Activated T-helper 1 cell treated with anti-CD3 and anti-CD28 coated beads, Interleukin-12 subunit alpha, Interleukin-12 subunit beta, Interleukin-2, Interleukin-4 antibody, amounts not matched to agents 30 ng/mL and 10 ng/mL and 1 ng/mL, durations not matched to agents 14 hours and 24 hours and 36 hours (primary cell): Measurements from ENCODE around the gene DDX1. TPM values are rescaled to one million over a fixed set of nuclear protein-coding genes. Genes with fewer than 3 reads are reported as not detected.

Source experiments
- DNase-seq: peaks from one replicate; pipeline ENCODE4 v3.0.0; 2021; ENCODE audit warnings: low spot score
- H3K27ac Mint-ChIP-seq: one replicate; pipeline ENCODE4 v1.8.0; 2021; ENCODE audit warnings: mild to moderate bottlenecking, mixed read lengths
- H3K27me3 Mint-ChIP-seq: one replicate; pipeline ENCODE4 v1.8.0; 2022; ENCODE audit warnings: mild to moderate bottlenecking, moderate library complexity, mixed read lengths; ENCODE audit not compliant: insufficient read depth
- H3K36me3 Mint-ChIP-seq: one replicate; pipeline ENCODE4 v1.8.0; 2021; ENCODE audit warnings: low read depth, mixed read lengths
- H3K4me1 Mint-ChIP-seq: one replicate; pipeline ENCODE4 v1.8.0; 2021; ENCODE audit warnings: low read depth, mixed read lengths
- H3K4me3 Mint-ChIP-seq: one replicate; pipeline ENCODE4 v1.8.0; 2021; ENCODE audit warnings: mild to moderate bottlenecking, moderate library complexity, mixed read lengths
- H3K9me3 Mint-ChIP-seq: one replicate; pipeline ENCODE4 v1.8.0; 2021; ENCODE audit warnings: mixed read lengths
- intact Hi-C: fragments of 100-400 bp; cut with micrococcal nuclease; formaldehyde crosslinking; loops from one replicate; pipeline ENCODE4 v1.15.1; 2024
- total RNA-seq: library from RNA; stranded (reverse); gene quantifications from 2 replicates; pipeline ENCODE4 v1.2.3, GENCODE V29; 2022

The DDX1 gene
- total RNA-seq, 1 donor from 2014 or later, result 104 TPM

DNA sequence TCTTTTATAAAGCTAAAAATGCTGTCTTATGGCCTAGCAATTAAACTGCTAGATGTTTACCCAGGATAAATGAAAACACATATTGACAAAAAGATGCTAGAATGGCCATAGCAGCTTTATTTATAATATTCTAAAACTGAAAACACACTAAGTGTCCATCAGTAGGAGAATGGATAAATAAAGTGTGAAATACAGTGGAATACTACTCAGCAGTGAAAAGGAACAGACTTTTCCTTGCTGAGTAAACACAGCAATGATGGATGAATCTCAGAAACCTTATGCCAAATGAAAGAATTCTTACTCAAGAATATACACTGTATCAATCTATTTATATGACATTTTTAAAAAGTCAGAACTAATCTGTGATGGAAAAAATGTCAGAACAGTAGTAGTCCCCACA, 33.2 kb downstream of the DDX1 start:
- intact Hi-C loops, result loop anchor here (5.0 kb wide), 1 partner anchor 33 kb away; the partner anchor contains the start of gene DDX1
- no peaks in the 10 kb centered on the region for H3K27me3 Mint-ChIP-seq

DNA sequence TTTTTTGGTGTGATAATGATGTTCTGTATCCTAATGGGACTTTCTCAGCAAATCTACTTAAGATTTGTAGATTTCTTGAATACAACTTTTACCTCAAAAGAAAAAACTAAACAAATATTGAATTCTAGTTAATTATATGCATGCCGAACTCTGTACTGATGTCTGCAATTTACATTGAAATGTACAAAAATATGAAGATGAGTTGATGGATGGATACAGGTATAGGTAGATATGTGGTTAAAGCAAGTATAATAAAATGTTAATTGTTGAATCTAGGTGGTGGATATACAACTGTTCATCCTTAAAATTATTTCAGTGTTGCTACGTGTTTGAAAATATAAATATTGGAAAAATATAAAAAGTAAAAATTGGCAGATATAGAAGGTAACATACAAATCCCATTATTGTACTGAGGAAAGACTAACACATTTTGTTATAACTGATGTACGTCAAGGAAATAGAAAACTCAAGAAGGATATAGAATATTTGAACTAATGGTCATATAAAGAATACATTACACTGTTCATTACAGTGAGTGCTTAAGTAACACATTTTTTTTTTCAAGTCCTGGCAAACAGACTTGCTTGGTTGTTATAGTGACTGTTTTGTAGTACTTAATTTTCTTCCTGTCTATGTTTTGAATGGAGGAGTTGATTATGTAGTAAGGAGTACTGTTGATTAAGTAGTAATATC, 33.8 kb downstream of the DDX1 start:
- Mint-ChIP-seq H3K4me3 (no peak overlapping the region), H3K27ac (no peak overlapping the region), H3K27me3 (no peaks in the 10 kb centered on the region), H3K9me3 (peaks cover 16% of the 10 kb centered on the region), H3K36me3 (peaks cover 65% of the 10 kb centered on the region), H3K4me1 (no peaks in the 10 kb centered on the region)
- DNase-seq, result no peak
- intact Hi-C loops, result loop anchor here (5.0 kb wide), 1 partner anchor 33 kb away; the partner anchor contains the start of gene DDX1

More for the DNA sequence above, 33.2 kb downstream of the DDX1 start:
- Mint-ChIP-seq H3K4me1 (no peaks in the 10 kb centered on the region), H3K36me3 (peaks cover 62% of the 10 kb centered on the region), H3K4me3 (no peak overlapping the region), H3K27ac (no peak overlapping the region), H3K9me3 (peaks cover 16% of the 10 kb centered on the region)
- no peak for DNase-seq

- Mint-ChIP-seq H3K36me3 (peaks cover 66% of the 10 kb centered on the region), H3K27ac (no peak overlapping the region), H3K27me3 (no peaks in the 10 kb centered on the region), H3K9me3 (peaks cover 16% of the 10 kb centered on the region), H3K4me1 (no peaks in the 10 kb centered on the region), H3K4me3 (no peak overlapping the region)
- no peak for DNase-seq
- intact Hi-C loops, result loop anchor here (5.0 kb wide), 1 partner anchor 34 kb away; the partner anchor contains the start of gene DDX1
Measured at GRCh38 chr2:15626126-15626525, 34.5 kb downstream of the DDX1 start.

DNA sequence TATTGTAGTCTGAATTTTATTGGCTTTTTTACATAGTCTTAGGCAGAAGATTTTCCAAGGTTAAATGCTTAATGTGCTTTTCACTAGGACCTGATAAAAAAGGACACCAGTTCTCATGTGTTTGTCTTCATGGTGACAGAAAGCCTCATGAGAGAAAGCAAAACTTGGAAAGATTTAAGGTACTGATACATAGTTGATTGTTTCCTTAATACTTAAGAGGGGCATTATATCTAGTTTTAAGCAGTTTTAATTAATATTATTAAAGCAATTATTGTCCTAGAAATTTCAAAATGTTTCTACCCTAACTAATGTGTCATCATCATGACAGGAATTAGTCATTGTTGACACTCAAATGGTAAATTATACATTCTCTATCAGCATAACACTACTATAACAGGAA, 35.3 kb downstream of the DDX1 start:
- Mint-ChIP-seq H3K9me3 (peaks cover 16% of the 10 kb centered on the region), H3K4me1 (no peaks in the 10 kb centered on the region), H3K27ac (no peak overlapping the region), H3K36me3 (peaks cover 69% of the 10 kb centered on the region), H3K27me3 (no peaks in the 10 kb centered on the region), H3K4me3 (no peak overlapping the region)
- intact Hi-C loops, result loop anchor here (5.0 kb wide), 1 partner anchor 35 kb away; the partner anchor contains the start of gene DDX1
- DNase-seq, result no peak

- Mint-ChIP-seq H3K4me3 (no peak overlapping the region), H3K27ac (no peak overlapping the region), H3K4me1 (no peaks in the 10 kb centered on the region), H3K27me3 (no peaks in the 10 kb centered on the region), H3K36me3 (peaks cover 71% of the 10 kb centered on the region), H3K9me3 (peaks cover 16% of the 10 kb centered on the region)
- intact Hi-C loops, result loop anchor here (5.0 kb wide), 1 partner anchor 36 kb away; the partner anchor contains the start of gene DDX1
- no peak for DNase-seq
Measured at GRCh38 chr2:15627817-15628684, 36.4 kb downstream of the DDX1 start.

DNA sequence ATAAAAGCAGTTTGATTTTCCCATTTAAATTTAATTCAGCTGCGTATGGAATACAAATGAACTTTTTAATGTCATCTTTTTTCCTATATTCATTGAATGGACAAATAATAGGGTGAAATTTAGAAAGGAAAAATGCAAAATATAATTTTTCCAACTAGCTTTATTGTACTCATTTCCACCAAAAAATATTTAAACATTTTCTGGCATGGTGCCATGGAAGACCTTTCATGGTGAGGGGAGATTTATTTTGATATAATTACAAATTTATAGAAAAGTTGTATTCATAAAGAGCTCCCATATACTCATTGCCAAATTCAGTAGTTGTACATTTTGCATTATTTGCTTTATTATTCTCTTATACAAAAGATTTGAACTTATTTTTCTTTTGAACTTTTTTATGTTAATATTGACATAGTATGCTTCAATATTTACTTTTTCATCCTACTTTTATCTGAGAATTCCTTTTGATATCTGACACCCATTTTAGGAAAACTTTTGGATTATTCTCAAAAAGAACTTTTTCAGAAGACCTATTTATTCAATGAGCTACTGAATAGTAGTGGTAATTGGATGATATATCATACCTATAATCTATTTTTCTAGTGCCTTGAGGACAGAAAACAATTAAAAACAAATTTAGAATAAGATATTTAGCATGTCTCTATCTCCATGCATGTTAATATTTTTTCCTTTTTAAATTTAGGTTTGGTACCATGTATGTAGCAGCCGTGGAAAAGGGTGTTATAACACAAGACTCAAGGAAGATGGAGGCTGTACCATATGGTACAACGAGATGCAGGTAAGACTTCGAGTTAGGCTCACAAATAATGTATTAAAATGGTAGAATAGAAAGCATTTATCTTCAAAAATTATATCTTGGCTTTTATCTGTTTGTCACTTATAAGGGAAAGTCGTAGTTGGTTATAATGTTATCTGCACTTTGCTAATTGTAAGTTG, 37.5 kb downstream of the DDX1 start:
- Mint-ChIP-seq H3K27me3 (no peaks in the 10 kb centered on the region), H3K36me3 (peaks cover 68% of the 10 kb centered on the region), H3K4me3 (no peak overlapping the region), H3K27ac (no peak overlapping the region), H3K9me3 (peaks cover 5% of the 10 kb centered on the region), H3K4me1 (no peaks in the 10 kb centered on the region)
- intact Hi-C loops, result loop anchor here (5.0 kb wide), 1 partner anchor 37 kb away; the partner anchor contains the start of gene DDX1
- no peak for DNase-seq

- Mint-ChIP-seq H3K9me3 (no peaks in the 10 kb centered on the region), H3K4me1 (no peaks in the 10 kb centered on the region), H3K36me3 (peaks cover 64% of the 10 kb centered on the region), H3K4me3 (no peak overlapping the region), H3K27me3 (no peaks in the 10 kb centered on the region), H3K27ac (no peak overlapping the region)
- DNase-seq, result no peak
- intact Hi-C loops, result no loop called here
Measured at GRCh38 chr2:15630121-15630977, 38.7 kb downstream of the DDX1 start.

GRCh38 chr2:15630978-15631719, 39.5 kb downstream of the DDX1 start:
- intact Hi-C loops, result no loop called here
- no peak overlapping the region for H3K27ac Mint-ChIP-seq

GRCh38 chr2:15631883-15632282, 40.2 kb downstream of the DDX1 start:
- DNase-seq, result no peak
- no peak overlapping the region for H3K4me3 Mint-ChIP-seq
- no peaks in the 10 kb centered on the region for H3K27me3 Mint-ChIP-seq
- H3K27ac Mint-ChIP-seq, result no peak overlapping the region
- no peaks in the 10 kb centered on the region for H3K9me3 Mint-ChIP-seq
- H3K36me3 Mint-ChIP-seq, result peaks cover 55% of the 10 kb centered on the region
- intact Hi-C loops, result no loop called here
- no peaks in the 10 kb centered on the region for H3K4me1 Mint-ChIP-seq

More at GRCh38 chr2:15630978-15631719, 39.5 kb downstream of the DDX1 start:
- Mint-ChIP-seq H3K27me3 (no peaks in the 10 kb centered on the region), H3K36me3 (peaks cover 56% of the 10 kb centered on the region), H3K4me1 (no peaks in the 10 kb centered on the region), H3K9me3 (no peaks in the 10 kb centered on the region), H3K4me3 (no peak overlapping the region)
- DNase-seq, result no peak

GRCh38 chr2:15633043-15633970, 41.6 kb downstream of the DDX1 start:
- Mint-ChIP-seq H3K27ac (no peak overlapping the region), H3K4me1 (no peaks in the 10 kb centered on the region), H3K36me3 (peaks cover 47% of the 10 kb centered on the region), H3K9me3 (no peaks in the 10 kb centered on the region), H3K4me3 (no peak overlapping the region), H3K27me3 (no peaks in the 10 kb centered on the region)
- no peak for DNase-seq
- intact Hi-C loops, result no loop called here
